Smooth muscle cell (in vitro differentiated cells): ENCODE data around the gene ECHDC3. TPM values are rescaled to one million over a fixed set of nuclear protein-coding genes. Genes with fewer than 3 reads are reported as not detected.

Source experiments
- DNase-seq: peaks from one replicate; lab custom pipeline; 2025; ENCODE audit not compliant: unreplicated experiment; lab: John Stamatoyannopoulos, UW
- H2AFZ ChIP-seq: fragments of 200-600 bp; sonication (generic); 2 replicates; pipeline ENCODE4 v1.6.0; 2016; ENCODE audit warnings: antibody characterized with exemption, low read depth, mild to moderate bottlenecking
- H3F3A ChIP-seq: fragments of 200-600 bp; sonication (generic); 2 replicates; pipeline ENCODE4 v1.6.0; 2017; ENCODE audit warnings: antibody characterized with exemption, low read depth
- H3K27ac ChIP-seq: fragments of 200-600 bp; sonication (generic); 2 replicates; pipeline ENCODE4 v1.5.1; 2016; ENCODE audit warnings: low read depth, mild to moderate bottlenecking
- H3K27me3 ChIP-seq: fragments of 200-600 bp; sonication (generic); 2 replicates; pipeline ENCODE4 v1.6.1; 2016; ENCODE audit warnings: low read depth, mild to moderate bottlenecking
- H3K36me3 ChIP-seq: fragments of 200-600 bp; sonication (generic); 2 replicates; pipeline ENCODE4 v1.5.1; 2016; ENCODE audit warnings: low read depth
- H3K4me1 ChIP-seq: fragments of 200-600 bp; sonication (generic); 2 replicates; pipeline ENCODE4 v1.5.1; 2016; ENCODE audit warnings: low read depth
- H3K4me2 ChIP-seq: fragments of 200-600 bp; sonication (generic); 2 replicates; pipeline ENCODE4 v1.6.0; 2016; ENCODE audit warnings: mild to moderate bottlenecking
- H3K4me3 ChIP-seq: fragments of 200-600 bp; sonication (generic); 2 replicates; pipeline ENCODE4 v1.5.1; 2016; ENCODE audit warnings: mild to moderate bottlenecking
- H3K79me2 ChIP-seq: fragments of 200-600 bp; sonication (generic); 2 replicates; pipeline ENCODE4 v1.6.0; 2016; ENCODE audit warnings: low read depth, mild to moderate bottlenecking
- H3K9ac ChIP-seq: fragments of 200-600 bp; sonication (generic); 2 replicates; pipeline ENCODE4 v1.6.0; 2016; ENCODE audit warnings: low read depth
- H3K9me3 ChIP-seq: fragments of 200-600 bp; sonication (generic); replicated peaks from 2 replicates; pipeline ENCODE4 v1.5.1; 2016; ENCODE audit warnings: low read depth
- H4K20me1 ChIP-seq: fragments of 200-600 bp; sonication (generic); 2 replicates; pipeline ENCODE4 v1.6.0; 2016; ENCODE audit warnings: low read depth
- CTCF ChIP-seq: fragments of 200-600 bp; sonication (generic); IDR thresholded peaks from 2 replicates; pipeline ENCODE4 v1.5.1; 2017; ENCODE audit warnings: borderline replicate concordance, mild to moderate bottlenecking, antibody characterized with exemption; ENCODE audit not compliant: insufficient read depth, poor library complexity, severe bottlenecking
- WGBS: methylation state at CpG from one replicate; pipeline ENCODE4 v1.1.7; 2016; ENCODE audit warnings: low lambda C conversion rate; 5-methylcytosine and 5-hydroxymethylcytosine counted together
- polyA plus RNA-seq: library from polyadenylated mRNA; unstranded; fragments of >200 nt; fragmentation: Nextera tagmentation; extraction: Ambion mirVana; gene quantifications from 2 replicates; pipeline ENCODE4 v1.2.1, GENCODE V29; 2016
- total RNA-seq: library from RNA; depleted of rRNA; stranded (reverse); fragments of >200 nt; gene quantifications from 2 replicates; pipeline ENCODE4 v1.2.3, GENCODE V29; 2014

The ECHDC3 gene
- total and polyA plus RNA-seq, 2 experiments from 2014 or later, result 8.7 to 10.2 TPM

- Histone ChIP-seq H3K79me2 (no peaks in the 10 kb centered on the region), H3K4me2 (no peak overlapping the region), H3K27me3 (no peaks in the 10 kb centered on the region), H3K9ac (no peak overlapping the region), H3K27ac (no peak overlapping the region), H3K36me3 (no peaks in the 10 kb centered on the region), H3K9me3 (no peaks in the 10 kb centered on the region), H3F3A (no peaks in the 10 kb centered on the region), H3K4me3 (no peak overlapping the region), H3K4me1 (peaks cover 5% of the 10 kb centered on the region), H2AFZ (no peak overlapping the region), H4K20me1 (no peaks in the 10 kb centered on the region)
- 97% methylated on average over 6 of the region's 6 CpGs for WGBS
- no peak for TF ChIP-seq CTCF
- no peak for DNase-seq
These were observed 41.6 kb upstream of the ECHDC3 start for GRCh38 chr10:11700539-11700938.

DNA sequence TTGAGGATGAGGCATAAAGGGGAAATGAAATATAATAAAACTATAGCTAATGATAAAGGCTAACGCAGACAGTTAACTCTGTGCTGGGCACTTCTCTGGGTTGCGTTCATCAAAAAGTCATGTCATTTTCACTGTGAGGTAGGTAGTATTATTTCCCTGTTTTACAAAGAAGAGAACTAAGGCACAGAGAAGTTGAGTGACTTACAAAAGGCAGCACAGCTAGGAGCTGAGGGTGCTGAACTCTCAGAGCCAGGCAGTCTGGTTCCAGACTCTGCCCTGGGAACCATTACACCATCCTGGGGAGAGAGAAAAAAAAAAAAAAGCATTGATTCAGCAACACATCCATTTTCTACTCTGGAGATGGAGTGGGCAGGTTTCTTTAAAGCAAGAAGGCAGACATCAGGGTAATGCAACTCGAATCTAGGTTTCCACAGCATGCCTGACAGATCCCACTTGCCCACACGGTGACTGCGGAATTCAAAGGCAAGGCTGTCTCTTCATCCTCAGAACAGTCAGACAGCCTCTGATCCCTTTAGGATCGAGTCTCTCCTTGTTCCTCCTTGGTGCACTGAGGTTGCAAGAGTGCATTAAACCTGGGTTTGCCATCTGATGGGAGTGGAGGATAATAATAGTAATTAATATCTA lies 40.6 kb upstream of the ECHDC3 start:
- Histone ChIP-seq H3K4me3 (no peak overlapping the region), H3F3A (no peaks in the 10 kb centered on the region), H3K36me3 (no peaks in the 10 kb centered on the region), H3K4me1 (peaks cover 5% of the 10 kb centered on the region), H2AFZ (no peak overlapping the region), H3K79me2 (no peaks in the 10 kb centered on the region), H3K27ac (no peak overlapping the region), H3K9me3 (no peaks in the 10 kb centered on the region), H4K20me1 (no peaks in the 10 kb centered on the region), H3K27me3 (no peaks in the 10 kb centered on the region), H3K4me2 (no peak overlapping the region), H3K9ac (no peak overlapping the region)
- DNase-seq, result no peak
- TF ChIP-seq CTCF, result no peak
- WGBS, result 70% methylated on average over 6 of the region's 6 CpGs

DNA sequence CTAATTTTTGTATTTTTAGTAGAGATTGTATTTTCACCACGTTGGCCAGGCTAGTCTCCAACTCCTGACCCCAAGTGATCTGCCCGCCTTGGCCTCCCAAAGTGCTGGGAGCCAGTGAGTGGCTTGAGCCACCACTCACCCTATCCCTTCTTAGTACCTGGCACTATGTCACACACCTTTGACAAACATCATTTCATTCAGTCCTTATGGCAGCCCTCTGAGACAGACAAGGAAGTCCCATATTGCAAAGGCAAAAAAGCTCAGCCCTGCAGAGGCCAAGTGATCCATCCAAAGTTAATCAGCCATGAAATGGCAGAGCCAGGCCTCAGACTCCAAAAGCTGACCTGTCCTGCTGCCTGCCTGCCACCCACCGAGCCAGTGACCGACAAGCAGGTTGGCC lies 39.9 kb upstream of the ECHDC3 start:
- no peak overlapping the region for H3K9ac ChIP-seq
- no peak for TF ChIP-seq CTCF
- no peak overlapping the region for H3K4me2 ChIP-seq
- no peak overlapping the region for H2AFZ ChIP-seq
- H3K79me2 ChIP-seq, result no peaks in the 10 kb centered on the region
- DNase-seq, result no peak
- H3K4me1 ChIP-seq, result peaks cover 5% of the 10 kb centered on the region
- H3K9me3 ChIP-seq, result no peaks in the 10 kb centered on the region
- no peak overlapping the region for H3K4me3 ChIP-seq
- H3K36me3 ChIP-seq, result no peaks in the 10 kb centered on the region
- no peaks in the 10 kb centered on the region for H3F3A ChIP-seq
- no peak overlapping the region for H3K27ac ChIP-seq
- H4K20me1 ChIP-seq, result no peaks in the 10 kb centered on the region
- no peaks in the 10 kb centered on the region for H3K27me3 ChIP-seq
- 87% methylated on average over 4 of the region's 4 CpGs for WGBS

DNA sequence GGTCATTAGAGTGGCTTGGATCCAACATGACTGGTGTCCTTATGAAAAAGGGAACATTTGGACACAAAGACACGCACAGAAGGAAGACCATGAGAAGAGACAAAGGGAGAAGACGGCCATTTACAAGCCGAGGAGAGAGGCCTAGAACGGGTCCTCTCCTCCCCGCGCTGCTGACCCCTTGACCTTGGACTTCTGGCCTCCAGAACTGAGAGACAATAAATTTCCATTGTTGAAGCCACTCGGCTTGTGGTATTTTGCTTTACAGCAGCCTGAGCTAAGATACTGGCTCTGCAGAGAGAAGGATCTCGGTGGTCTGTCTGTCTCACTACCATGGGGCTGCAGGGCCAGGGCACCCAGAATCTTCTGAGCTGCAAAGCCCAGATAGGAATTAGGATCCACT lies 38.1 kb upstream of the ECHDC3 start:
- Histone ChIP-seq H4K20me1 (no peaks in the 10 kb centered on the region), H2AFZ (no peak overlapping the region), H3K36me3 (no peaks in the 10 kb centered on the region), H3K4me1 (peaks cover 5% of the 10 kb centered on the region), H3K27ac (no peak overlapping the region), H3F3A (no peaks in the 10 kb centered on the region), H3K9me3 (no peaks in the 10 kb centered on the region), H3K79me2 (no peaks in the 10 kb centered on the region), H3K4me2 (no peak overlapping the region), H3K9ac (no peak overlapping the region), H3K27me3 (no peaks in the 10 kb centered on the region), H3K4me3 (no peak overlapping the region)
- no peak for DNase-seq
- TF ChIP-seq CTCF, result no peak
- 77% methylated on average over 8 of the region's 8 CpGs for WGBS
